H1 (cell line): ENCODE measurements around the gene KCTD15. TPM values are rescaled to one million over a fixed set of nuclear protein-coding genes. Genes with fewer than 3 reads are reported as not detected.

Experiments
- RNF2 ChIP-seq: fragments of 200-900, 300-1000 bp; sonication (generic); IDR thresholded peaks from 2 replicates; pipeline ENCODE4 v1.7.1; 2016; ENCODE audit warnings: borderline replicate concordance, low read depth, mild to moderate bottlenecking, antibody characterized with exemption, low read length; ENCODE audit not compliant: poor library complexity, severe bottlenecking; ENCODE audit errors: missing control alignments
- polyA plus RNA-seq, 7 experiments: library from polyadenylated mRNA; depleted of rRNA in 3 of 7; stranded (reverse) in 5 of 7; unstranded in 2 of 7; fragments of >200 nt in 5 of 7; fragments of 200-250 nt in 2 of 7; gene quantifications; 1 replicate in 5 of 7; 2 replicates in 1 of 7; 4 replicates in 1 of 7; pipeline versions ENCODE4 v1.2.1 to v1.2.3, GENCODE V29; 2011 to 2013; ENCODE audit warnings: missing spikeins in 2 of 7, mixed read lengths in 2 of 7
- total RNA-seq: library from RNA; stranded (reverse); fragmentation: NEBNext Ultra II Directional; extraction: Animal tissue kit (Norgen Biotek cat#: 25700); gene quantifications from 2 replicates; pipeline ENCODE4 v1.2.1, GENCODE V29; 2021

The KCTD15 gene
- total and polyA plus RNA-seq, 2 of the 8 experiments (the other 6 are each of a cell fraction or from before 2014, with no cell fraction given) = 25.1 to 27.0 TPM

DNA sequence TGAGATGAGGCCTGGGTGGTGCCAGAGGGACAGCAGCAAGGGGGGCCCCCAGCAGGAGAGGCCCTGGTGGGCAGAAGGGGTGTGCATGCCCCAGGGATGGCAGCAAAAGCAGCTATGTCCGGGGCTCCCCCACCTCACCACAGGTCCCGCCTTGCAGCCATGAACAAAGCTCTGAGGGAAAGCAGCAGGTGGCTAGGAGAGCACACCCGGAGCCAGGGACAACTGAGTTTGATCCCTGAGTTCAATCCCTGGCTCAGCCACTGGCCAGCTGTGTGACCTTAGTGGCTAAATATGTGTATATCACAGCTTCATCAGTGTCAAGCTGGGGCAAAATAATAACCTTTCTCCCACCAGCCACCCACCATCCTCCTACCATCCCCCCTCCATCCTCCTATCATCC, 47.7 kb upstream of the KCTD15 start (continued):
- no peak for TF ChIP-seq RNF2
